PC-3 (cell line): ENCODE results near the gene TMEM107.

Experiments used
- CTCF ChIP-seq: fragments of 300-600 bp; sonication (generic); conservative IDR thresholded peaks from 2 replicates; pipeline ENCODE4 v1.5.1; 2017; ENCODE audit warnings: antibody characterized with exemption, low read depth, mild to moderate bottlenecking, low read length
- EZH2 ChIP-seq: fragments of 300-600 bp; sonication (generic); IDR thresholded peaks from one replicate; pipeline ENCODE4 v1.6.1; 2017; ENCODE audit warnings: antibody characterized with exemption, mild to moderate bottlenecking, low read length; ENCODE audit not compliant: unreplicated experiment
- EZH2phosphoT487 ChIP-seq: fragments of 300-600 bp; sonication (generic); IDR thresholded peaks from 2 replicates; pipeline ENCODE4 v1.6.1; 2018; ENCODE audit warnings: mild to moderate bottlenecking, antibody characterized with exemption, low read length, borderline replicate concordance

GRCh38 chr17:8151641-8152111, 24.5 kb downstream of the TMEM107 start:
- TF ChIP-seq CTCF (no peak), EZH2 (no peak), EZH2phosphoT487 (no peak)
